AG08396 (cell line): ENCODE data around the gene CRYAB.
"Not testable (repeated sequence)": the region's sequence is repeated elsewhere in the genome, so short reads cannot be mapped to it uniquely, and the experiment has no call there.

Experiments
- DNase-seq: peaks from one replicate; pipeline ENCODE4 v3.0.0; 2012; ENCODE audit warnings: low spot score, mixed read lengths

CRYAB gene

GRCh38 chr11:111908639-111909305 is 2.8 kb downstream of the CRYAB start:
- DNase-seq: no peak

DNA sequence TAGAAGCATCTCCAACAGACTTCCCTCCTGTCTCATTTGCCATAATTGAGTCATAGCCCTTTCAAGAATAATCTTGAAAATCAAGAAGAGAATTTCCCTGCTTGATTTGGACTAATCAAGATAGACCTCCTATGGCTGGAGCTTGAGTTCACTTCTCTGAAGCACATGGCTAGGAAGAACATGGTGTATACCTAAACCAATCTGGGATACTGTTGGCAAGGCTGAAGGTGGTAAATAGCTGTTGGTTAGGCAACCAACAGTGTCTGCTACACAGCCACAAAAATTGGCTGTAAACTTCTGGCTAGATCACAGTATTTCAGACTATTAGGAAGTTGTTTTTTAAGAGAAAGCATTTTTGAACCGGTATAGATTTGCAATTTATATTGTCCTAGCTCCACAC is 4.9 kb downstream of the CRYAB start:
- no peak for DNase-seq

DNA sequence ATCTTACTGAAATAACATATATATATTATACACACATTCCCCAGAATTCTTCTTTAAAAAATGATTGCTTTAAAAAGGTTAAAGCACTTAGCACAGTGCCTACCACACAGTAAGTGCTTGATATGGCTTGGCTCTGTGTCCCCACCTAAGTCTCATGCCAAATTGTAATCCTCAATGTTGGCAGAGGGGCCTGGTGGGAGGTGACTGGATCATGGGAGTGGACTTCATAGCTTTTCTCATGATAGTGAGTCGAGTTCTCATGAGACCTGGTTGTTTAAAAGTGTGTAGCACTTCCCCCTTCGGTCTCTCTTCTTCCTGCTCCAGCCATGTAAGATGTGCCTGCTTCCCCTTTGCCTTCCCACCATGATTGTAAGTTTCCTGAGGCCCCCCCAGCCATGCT is 6.2 kb downstream of the CRYAB start:
- DNase-seq: no peak

DNA sequence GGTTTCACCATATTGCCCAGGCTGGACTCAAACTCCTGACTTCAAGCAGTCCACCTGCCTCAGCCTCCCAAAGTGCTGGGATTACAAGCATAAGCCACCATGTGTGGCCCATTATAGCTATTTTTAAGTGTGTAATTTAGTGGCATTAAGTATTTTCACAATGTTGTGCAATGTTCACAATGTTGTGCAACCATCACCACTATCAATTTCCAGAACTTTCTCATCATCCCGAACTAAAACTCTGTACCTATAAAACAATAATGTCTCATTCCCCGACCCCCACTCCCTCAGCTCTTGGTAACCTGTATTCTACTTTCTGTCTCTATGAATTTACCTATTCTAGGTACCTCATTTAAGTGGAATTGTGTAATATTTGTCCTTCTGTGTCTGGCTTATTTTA is 24.7 kb downstream of the CRYAB start:
- no peak for DNase-seq

DNA sequence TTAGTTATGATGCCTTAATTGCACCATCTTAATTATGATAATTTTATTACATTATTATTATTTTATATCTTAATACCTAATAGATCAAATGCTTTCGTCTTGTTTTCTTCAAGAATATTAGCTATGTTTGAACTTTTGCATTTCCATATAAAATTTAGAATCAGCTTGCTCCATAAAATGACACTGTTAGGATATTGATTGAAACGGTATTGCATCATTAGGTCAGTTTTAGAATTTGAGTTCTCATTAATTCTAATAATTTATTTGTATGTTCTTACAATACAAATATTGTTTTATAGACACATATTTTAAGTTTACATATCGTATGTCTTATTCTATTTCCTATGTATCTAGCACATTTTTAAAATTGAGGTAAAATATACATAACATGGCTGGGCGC is 25.5 kb downstream of the CRYAB start:
- DNase-seq: no peak

DNA sequence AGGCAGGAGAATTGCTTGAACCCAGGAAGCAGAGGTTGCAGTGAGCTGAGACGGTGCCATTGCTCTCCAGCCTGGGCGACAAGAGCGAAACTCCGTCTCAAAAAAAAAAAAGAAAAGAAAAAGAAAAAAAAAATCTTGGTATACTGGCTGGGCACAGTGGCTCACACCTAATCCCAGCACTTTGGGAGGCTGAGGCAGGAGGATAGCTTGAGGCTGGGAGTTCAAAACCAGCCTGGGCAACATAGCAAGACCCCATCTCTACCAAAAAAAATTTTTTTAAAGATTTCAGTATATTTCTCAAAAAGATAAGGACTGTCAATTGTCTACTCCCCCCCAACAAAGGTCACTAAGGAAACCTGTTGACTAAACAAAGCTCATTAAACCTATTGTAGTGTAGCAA is 26.5 kb downstream of the CRYAB start:
- DNase-seq: not testable (repeated sequence)

GRCh38 chr11:111882202-111882601 is 29.4 kb downstream of the CRYAB start:
- DNase-seq: no peak

DNA sequence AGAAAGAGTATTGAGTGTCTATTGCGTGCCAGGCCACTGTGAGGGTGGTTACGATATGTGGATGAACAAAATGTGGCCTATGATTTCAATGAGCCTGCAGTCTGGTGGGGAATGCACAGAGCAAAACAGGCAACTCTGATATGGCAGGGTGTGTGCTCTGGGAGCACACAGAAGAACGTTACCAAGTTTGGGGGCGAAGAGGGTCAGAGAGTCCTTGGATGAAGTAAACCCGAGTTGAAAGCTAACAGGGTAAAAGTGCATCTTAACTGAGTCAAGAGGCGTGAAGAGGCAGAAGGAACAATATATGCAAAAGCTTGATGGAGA is 32.0 kb downstream of the CRYAB start:
- no peak for DNase-seq

DNA sequence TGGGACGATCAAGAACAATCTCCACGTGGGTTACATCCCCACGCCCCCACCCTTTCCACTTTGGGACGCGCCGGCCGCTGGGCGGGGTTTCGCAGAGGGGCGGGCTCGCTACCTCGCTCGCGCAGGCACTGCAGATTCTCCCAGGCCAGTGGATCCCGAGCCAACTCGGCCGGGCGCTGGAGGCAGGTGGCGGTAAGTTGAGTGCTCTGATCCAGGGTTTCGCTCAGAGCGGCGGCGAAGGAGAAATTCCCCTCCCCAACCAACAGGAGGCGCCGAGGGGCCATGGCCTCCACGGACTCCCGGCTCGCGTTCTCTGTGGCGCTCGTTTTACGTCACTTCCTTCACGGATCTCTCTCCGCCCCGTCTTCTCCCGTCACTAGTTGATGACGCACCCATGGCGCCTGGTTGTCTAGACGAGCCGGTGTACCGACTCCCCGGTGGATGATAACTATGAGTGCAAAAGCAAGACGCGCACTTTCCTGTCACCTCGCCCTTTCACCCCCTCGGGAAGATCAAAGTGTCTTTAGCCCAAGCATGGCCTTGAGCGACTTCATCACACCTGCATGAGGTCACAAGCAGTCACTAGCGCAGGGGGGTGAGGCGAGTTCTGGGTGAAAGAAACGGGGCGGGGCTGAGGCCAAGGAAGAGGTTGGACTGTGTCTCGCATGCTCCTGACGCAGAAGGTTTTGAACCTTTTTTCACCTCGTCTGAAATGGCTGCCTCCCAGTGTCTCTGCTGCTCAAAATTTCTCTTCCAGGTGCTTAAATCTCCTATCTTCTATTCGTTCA is 32.5 kb downstream of the CRYAB start, which contains the start of the genes CFAP68 and FDXACB1:
CFAP68 (plus strand) TSS at position 693 of the 788 bp plus-strand sequence; CDS start at position 713, 20 bp downstream.
FDXACB1 (minus strand) TSS at position 317 of the 788 bp plus-strand sequence; CDS start at position 284, 33 bp downstream.
- peak; percentile 95 for DNase-seq

- DNase-seq: peak; percentile 8
Observed at GRCh38 chr11:111878385-111878848, 33.2 kb downstream of the CRYAB start.

GRCh38 chr11:111871693-111872161 is 39.8 kb downstream of the CRYAB start:
- DNase-seq: peak; percentile 25

DNA sequence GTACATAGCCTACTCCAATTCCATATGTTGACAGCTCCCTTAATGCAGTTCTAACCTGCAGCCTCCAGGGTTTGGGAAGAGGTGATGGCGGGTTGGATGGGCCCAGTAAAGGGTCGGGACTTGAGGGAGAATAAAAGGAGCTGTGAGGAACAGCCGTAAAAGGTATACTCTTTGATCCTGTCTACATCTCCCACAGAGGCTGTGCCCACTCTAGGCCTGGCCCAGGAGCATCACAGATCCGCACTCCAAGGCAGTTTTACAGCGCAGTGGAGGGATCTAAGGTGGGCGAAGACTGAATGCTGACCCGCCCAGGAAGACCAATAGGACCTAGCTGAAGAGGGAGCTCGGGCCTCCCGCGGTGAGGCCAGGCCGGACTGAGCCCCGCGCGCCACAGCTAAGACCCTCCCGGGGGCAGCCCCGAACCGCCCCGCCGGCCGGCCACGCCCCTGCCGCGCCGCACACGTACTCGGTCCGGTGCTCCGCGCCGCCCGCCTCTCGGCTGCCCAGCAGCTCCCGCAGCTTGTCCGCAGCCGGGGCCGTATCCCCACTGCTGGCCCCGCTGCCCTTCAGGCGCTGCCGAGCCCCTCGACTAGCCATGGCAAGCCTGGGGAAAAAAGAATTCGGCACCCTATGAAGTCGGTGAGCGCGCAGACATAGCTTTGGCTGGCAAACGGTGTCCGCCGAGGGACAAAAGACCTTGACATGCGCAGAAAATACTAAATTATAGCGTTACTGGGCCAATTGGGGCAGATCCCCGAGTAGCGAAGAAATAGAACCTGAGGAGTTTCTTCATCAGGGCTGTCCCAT is 40.5 kb downstream of the CRYAB start, which contains the start of gene ALG9:
ALG9 (minus strand) TSS at position 696 of the 807 bp plus-strand sequence; CDS start at position 597, 99 bp downstream.
- peak; percentile 88 for DNase-seq

DNA sequence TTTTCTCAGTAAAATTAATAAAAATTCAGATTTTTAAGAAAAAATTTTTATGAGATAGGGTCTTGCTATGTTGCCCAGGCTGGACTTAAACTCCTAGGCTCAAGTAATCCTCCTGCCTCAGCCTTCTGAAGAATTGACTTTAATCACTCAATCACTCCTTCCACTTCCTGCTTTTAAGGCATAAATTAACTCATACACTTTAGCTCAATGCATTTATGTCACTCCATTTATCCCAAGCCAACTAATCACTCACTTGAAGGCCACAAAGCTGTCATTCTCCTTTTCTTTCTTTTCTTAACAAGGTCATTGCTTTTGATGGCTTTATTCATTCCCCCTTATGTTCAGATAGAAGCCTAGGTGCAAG is 41.1 kb downstream of the CRYAB start:
- DNase-seq: no peak

- no peak for DNase-seq
Observed at GRCh38 chr11:111870113-111870512, 41.5 kb downstream of the CRYAB start.

DNA sequence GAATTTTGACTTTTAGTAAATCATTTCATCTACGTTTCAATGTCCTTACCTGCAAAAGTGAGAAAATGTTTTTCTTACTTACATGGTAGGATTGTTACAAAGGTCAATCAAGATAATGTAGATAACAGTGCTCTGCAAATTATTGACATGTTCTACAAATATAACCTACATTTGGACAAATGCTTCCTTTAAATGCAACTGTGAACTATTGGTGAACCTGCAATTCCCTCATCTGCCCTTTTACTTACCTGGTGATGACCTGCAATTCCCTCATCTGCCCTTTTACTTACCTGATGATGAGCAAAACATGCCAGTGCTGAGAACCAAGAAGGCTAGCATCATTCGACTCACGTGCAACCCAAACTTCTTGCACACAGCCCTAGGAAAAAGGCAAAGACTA is 51.3 kb downstream of the CRYAB start:
- no peak for DNase-seq
